GM18907 (cell line): Measurements from ENCODE around the gene SESN3.
"Not testable (repeated sequence)": the region's sequence is repeated elsewhere in the genome, so short reads cannot be mapped to it uniquely, and the experiment has no call there.

ENCODE experiments used
- ATAC-seq: cut with Tn5 transposase; IDR thresholded peaks from one replicate; pipeline ENCODE4 v1.9.1; 2021; ENCODE audit warnings: mild to moderate bottlenecking, moderate library complexity; ENCODE audit not compliant: unreplicated experiment

The SESN3 gene

DNA sequence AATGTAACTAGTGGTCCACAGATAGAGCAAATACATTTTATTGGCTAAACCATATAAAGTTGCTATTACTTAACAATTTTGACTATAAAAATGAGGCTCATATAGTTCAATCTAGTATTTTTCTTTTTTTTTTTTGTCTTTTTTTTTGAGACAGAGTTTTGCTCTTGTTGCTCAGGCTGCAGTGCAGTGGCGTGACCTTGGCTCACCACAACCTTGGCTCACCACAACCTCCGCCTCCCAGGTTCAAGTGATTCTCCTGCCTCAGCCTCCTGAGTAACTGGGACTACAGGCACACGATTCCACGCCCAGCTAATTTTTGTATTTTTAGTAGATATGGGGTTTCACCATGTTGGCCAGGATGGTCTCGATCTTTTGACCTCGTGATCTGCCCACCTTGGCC is 3.9 kb downstream of the SESN3 start:
- not testable (repeated sequence) for ATAC-seq

DNA sequence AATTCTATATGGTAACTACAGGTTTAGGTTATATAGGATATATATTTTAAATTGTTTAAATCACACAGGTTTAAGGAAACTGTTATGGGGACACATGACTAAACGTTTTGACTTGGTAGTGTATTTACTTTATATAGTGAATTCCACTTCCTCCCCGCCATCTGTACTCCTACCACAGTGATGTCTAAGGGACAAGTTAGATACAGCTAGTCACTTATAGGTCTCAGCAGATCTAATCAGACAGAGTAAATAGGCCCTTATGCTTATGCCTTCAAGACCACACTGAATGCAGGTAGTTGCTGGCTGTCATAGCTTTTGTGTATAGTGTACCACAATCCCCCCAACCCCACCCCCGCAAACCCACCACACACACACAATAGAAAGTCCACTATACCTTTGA is 8.2 kb downstream of the SESN3 start:
- no peak for ATAC-seq

GRCh38 chr11:95219599-95219998 is 11.4 kb downstream of the SESN3 start:
- no peak for ATAC-seq

DNA sequence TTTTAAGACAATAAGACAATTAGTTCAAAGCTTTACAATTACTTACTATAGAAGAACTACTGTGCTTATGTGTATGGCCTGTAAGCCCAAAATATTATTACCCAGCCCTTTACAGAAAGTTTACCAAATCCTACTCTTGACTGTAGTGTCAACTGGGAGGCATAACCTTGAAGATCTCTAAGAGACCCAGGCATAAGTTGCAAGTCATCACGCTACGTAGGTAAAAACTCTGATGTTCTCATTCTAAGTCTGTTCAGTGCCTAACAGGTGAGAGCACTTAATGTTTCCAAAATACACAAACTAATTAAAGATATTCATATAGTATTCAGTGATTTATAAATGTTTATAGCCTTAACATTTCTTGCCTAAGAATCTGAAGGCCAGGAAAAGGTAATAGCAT is 12.9 kb downstream of the SESN3 start:
- no peak for ATAC-seq

DNA sequence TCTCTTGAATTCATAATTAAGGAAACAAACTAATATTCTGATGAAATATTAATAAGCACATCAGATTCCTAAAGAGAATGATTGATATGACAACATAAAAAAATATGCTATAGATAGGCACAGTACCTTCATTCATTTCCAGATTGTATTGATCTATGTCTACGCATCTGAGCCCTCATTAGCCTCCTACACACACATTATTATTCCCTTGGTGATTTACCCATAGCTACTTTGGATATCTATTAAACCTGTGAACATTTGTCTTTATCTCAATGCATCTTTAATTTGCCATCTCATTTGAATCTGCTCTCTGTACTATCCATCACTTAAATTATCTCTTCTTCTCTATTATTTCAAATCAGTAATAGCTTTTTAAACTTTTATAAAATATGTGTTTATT is 18.4 kb downstream of the SESN3 start:
- ATAC-seq, result no peak

DNA sequence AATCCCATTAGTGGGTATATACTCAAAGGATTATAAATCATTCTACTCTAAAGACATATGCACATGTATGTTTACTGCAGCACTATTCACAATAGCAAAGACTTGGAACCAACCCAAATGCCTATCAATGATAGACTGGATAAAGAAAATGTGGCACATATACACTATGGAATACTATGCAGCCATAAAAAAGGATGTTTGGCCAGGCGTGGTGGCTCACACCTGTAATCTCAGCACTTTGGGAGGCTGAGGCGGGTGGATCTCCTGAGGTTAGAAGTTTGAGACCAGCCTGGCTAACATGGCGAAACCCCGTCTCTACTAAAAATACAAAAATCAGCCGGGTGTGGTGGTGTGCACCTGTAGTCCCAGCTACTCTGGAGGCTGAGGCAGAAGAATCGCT is 21.5 kb downstream of the SESN3 start:
- not testable (repeated sequence) for ATAC-seq

DNA sequence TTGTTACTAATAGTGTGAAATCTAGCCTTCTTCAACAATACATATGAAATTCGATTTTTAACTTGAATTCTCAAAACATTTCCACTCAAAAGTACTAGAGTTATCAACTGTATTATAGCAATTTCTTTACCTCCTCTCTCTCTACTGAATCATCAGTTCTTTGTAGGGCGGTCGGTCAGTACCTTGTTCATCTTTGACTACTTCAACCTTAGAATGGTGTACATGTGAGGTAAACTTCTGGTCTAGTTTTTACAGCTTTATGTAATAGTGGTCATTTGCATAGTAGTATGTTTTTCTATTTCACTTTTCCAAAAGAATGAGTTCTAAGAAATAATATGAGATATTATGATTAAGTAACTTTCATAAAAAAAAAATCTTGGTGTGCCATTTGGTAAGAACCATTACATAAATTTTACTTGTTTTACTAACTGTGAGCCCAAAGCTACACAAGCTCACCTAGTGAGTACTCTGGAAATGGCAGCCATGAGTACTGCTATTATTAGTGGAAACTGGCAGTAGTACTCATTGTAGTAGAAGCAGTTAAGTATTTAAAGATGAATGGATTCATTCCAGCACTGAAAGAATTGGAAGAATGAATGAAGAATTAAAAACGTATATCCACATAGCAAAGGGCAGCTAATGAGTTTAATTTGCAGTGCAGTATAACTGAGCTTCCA is 30.1 kb downstream of the SESN3 start:
- no peak for ATAC-seq

DNA sequence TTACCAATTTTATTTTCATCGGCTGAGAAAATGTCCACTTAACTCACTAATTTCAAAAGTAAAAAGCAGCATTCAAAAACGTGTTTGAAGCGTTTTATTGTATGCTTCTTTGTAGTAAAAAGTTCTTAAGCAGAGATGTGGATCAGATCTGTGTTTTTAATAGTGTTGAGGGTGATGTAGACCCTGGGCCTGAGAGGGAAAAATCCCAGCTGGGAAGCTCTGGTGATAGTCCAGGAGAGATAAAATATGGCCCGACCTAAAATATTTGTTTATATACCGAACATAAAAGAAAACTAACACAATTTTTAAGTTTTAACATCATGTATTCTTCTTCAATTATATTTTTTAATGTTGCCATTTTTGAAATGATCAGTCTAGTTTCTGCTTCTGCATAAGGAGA is 35.2 kb downstream of the SESN3 start:
- ATAC-seq, result no peak

DNA sequence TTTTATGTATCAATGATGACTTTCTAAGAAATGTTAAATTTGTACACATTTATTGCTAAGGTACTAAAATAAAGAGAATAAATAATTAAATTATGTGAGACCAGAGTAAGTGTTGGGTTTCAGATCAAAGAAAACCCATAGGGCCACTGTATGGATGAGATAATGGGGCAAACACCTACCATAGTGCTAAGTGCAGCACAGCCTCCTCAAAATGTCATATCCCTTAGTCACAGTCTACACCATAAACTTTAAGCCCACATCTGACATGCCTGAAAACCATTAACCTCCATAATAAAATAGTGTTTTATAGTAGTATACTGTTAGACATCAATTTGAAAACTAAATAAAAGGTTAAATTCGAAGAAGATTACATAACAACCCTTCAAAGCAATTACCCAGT is 37.5 kb downstream of the SESN3 start:
- ATAC-seq, result no peak

- ATAC-seq, result no peak
These were observed 38.3 kb downstream of the SESN3 start for GRCh38 chr11:95192717-95193116.

- ATAC-seq, result no peak
These were observed 43.3 kb downstream of the SESN3 start for GRCh38 chr11:95187723-95188122.

GRCh38 chr11:95182397-95182796 is 48.6 kb downstream of the SESN3 start:
- ATAC-seq, result no peak

DNA sequence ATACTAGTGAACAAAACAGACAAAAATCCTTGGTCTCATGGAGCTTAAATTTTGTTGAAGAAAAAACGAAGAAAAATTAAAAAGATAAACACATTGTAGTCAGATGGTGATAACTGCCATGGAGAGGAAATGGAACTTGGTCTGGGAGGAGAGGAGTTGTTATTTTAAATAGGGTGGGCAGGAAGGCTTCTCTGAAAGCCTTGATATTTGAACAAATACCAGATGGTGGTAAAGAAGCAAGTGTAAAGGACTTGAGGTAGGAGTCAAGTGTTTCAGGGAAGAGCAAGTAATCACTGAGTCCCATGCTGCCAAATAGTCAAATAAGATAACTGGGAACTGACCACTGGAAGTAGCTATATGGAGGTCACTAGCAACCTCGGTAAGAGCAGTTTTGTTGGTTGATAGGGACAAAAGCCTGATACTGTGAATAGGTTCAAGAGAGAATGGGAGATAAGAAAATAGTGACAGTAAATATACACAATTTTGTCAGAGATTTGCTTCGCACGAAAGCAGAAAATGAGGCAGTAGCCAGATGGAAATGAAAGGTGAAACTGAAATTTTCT is 55.1 kb downstream of the SESN3 start:
- no peak for ATAC-seq

DNA sequence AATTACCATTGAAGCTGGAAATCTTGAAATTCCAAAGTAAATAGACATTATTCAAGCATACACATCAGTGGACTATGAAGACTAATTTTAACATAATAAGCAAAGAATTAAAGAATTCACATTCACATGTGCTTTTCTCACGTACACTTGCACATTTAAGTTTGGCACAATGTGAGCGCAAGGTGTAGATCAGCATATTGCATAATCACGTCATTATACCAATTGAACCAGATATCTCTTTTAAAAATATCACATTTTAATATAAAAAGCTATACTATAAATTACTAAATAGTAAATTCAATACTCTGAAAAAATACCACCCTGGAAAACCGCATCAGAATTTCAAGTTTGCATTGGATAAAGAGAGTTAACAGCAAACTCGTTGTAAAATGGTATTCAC is 60.7 kb downstream of the SESN3 start:
- no peak for ATAC-seq

GRCh38 chr11:95166781-95167180 is 64.2 kb downstream of the SESN3 start:
- no peak for ATAC-seq

DNA sequence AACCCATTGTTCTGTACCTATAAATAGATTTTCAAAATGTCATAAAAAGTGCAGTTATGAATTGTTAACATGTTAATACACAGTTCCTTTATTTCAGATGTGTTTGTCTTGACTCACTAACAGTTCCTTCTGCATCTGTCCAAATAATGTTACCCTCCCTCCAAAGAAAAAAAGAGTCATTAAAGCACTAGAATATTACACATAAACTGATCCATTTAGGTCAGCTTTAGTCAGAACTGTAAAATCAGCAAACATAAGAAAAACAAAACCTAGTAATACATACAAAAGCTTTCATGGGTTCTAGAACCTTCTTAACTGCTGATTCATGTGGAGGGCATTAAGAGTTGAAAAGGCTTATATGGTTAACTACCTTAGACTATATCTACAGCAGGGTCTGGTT is 65.4 kb downstream of the SESN3 start:
- ATAC-seq, result no peak

GRCh38 chr11:95163106-95163505 is 67.9 kb downstream of the SESN3 start:
- no peak for ATAC-seq

- ATAC-seq, result no peak
These were observed 69.8 kb downstream of the SESN3 start for GRCh38 chr11:95161248-95161647.

GRCh38 chr11:95157824-95158223 is 73.2 kb downstream of the SESN3 start:
- ATAC-seq, result no peak

GRCh38 chr11:95156916-95157541 is 74.0 kb downstream of the SESN3 start:
- ATAC-seq, result no peak

GRCh38 chr11:95156133-95156721 is 74.8 kb downstream of the SESN3 start:
- ATAC-seq, result no peak

DNA sequence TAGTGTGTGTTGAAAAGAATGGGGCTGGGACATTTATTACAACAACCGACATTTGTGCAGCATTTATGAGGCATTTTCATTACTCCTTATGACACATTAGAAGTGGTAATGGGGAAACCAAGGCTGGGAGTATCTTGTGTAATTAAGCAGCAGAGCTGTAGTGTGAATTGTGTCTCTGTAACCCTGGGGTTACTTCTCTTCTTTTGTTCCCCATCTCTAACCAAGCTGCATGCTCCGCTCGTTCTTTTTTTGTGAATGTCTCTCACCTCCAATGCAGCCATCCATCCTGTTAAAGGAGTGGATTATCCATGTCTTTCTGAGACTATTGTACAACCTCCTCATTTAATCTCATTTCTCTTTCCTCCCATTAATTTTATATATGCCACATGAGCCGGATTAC is 75.6 kb downstream of the SESN3 start:
- ATAC-seq, result no peak
